Hepatocyte (in vitro differentiated cells): ENCODE data around the gene NAIF1.

Experiments
- EZH2 ChIP-seq: fragments of 200-600 bp; sonication (generic); IDR thresholded peaks from 2 replicates; pipeline ENCODE4 v1.6.1; 2016; ENCODE audit warnings: antibody characterized with exemption, mild to moderate bottlenecking, borderline replicate concordance
- EZH2phosphoT487 ChIP-seq: fragments of 200-600 bp; sonication (generic); IDR thresholded peaks from one replicate; pipeline ENCODE4 v1.6.1; 2018; ENCODE audit warnings: antibody characterized with exemption, mild to moderate bottlenecking, low read depth, moderate library complexity; ENCODE audit not compliant: unreplicated experiment, severe bottlenecking
- TF ChIP-seq, protein P1 (sequence below): fragments of 200-600 bp; sonication (generic); IDR thresholded peaks from 2 replicates; pipeline ENCODE4 v1.5.1; 2016; ENCODE audit warnings: antibody characterized with exemption, mild to moderate bottlenecking; ENCODE audit not compliant: poor library complexity

DNA sequence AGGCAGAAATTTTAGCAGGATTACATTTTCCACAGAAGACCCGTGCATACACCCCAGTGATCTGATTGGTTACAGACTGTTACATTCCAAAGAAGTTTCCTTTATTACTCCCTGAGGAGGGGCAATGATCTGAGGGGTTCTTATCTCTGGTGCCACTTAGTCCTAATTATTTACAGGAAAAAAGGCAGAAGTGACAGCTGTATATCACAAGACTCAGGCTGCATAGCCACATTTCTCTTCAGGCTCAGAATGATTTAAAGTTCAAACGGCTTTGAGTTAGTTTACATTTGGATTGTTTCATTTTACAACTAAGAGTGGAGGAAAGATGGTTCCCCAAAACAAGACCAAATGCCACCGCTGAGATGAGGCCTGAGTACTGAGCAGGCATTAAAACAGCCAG lies 17.3 kb downstream of the NAIF1 start:
- TF ChIP-seq, protein P1, sequence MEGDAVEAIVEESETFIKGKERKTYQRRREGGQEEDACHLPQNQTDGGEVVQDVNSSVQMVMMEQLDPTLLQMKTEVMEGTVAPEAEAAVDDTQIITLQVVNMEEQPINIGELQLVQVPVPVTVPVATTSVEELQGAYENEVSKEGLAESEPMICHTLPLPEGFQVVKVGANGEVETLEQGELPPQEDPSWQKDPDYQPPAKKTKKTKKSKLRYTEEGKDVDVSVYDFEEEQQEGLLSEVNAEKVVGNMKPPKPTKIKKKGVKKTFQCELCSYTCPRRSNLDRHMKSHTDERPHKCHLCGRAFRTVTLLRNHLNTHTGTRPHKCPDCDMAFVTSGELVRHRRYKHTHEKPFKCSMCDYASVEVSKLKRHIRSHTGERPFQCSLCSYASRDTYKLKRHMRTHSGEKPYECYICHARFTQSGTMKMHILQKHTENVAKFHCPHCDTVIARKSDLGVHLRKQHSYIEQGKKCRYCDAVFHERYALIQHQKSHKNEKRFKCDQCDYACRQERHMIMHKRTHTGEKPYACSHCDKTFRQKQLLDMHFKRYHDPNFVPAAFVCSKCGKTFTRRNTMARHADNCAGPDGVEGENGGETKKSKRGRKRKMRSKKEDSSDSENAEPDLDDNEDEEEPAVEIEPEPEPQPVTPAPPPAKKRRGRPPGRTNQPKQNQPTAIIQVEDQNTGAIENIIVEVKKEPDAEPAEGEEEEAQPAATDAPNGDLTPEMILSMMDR, result no peak
- TF ChIP-seq EZH2, result no peak
- TF ChIP-seq EZH2phosphoT487, result no peak
